ENCODE measurements around the gene ANKZF1. TPM values are rescaled to one million over a fixed set of nuclear protein-coding genes. Genes with fewer than 3 reads are reported as not detected.
"Not testable (repeated sequence)": the region's sequence is repeated elsewhere in the genome, so short reads cannot be mapped to it uniquely, and the experiment has no call there.

The ANKZF1 gene, protein sequence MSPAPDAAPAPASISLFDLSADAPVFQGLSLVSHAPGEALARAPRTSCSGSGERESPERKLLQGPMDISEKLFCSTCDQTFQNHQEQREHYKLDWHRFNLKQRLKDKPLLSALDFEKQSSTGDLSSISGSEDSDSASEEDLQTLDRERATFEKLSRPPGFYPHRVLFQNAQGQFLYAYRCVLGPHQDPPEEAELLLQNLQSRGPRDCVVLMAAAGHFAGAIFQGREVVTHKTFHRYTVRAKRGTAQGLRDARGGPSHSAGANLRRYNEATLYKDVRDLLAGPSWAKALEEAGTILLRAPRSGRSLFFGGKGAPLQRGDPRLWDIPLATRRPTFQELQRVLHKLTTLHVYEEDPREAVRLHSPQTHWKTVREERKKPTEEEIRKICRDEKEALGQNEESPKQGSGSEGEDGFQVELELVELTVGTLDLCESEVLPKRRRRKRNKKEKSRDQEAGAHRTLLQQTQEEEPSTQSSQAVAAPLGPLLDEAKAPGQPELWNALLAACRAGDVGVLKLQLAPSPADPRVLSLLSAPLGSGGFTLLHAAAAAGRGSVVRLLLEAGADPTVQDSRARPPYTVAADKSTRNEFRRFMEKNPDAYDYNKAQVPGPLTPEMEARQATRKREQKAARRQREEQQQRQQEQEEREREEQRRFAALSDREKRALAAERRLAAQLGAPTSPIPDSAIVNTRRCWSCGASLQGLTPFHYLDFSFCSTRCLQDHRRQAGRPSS
- total RNA-seq = 34.2 TPM

DNA sequence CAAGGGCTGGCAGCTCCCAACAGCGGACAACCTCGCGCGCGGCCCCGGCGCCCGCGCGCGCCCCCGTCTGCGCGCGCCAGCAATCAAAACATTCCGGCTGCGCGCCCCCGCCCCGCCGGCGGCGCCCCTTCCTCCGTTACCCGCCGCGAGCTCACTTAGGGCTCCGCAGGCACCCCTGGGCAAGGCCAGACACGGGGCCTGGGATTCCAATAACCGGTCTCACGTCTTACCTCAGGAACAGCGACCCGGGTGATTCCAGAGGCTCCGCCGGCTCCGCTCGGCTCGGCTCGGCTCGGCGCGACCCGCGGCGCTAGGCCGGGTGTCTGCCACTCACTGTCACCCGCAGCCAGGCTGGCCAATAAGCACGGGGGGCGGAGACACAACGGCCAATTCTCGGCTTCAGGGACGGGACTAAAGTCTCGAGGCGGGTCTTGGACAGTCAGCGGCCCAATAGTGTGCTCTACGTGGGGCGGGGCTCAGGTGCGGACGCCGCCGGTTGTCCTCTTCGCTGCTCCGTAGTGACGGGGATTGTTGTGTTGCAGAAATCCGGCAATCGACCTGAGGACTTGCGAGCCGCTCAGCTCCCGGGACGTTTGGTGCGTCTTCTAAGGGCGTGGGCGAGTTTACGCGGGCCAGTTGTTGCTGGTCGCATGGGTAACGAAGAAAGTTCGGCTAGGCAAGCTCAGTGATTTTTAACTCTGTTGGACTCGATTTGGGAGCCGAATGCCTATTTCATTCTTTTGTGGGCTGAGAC is at the start of gene ANKZF1, which contains the start of gene ATG9A:
Gene ANKZF1, plus strand, starts transcription at position 502 of the 754 bp plus-strand sequence. CDS start 452 bp downstream, outside the sequence.
Gene ATG9A, minus strand, starts transcription at position 332 of the 754 bp plus-strand sequence. CDS start 1,612 bp downstream, outside the sequence.
- DNase-seq (ENCODE audit: low spot score in 2 of 2) (peak; percentile 98 to 99), FAIRE-seq (peak; percentile 57)

DNA sequence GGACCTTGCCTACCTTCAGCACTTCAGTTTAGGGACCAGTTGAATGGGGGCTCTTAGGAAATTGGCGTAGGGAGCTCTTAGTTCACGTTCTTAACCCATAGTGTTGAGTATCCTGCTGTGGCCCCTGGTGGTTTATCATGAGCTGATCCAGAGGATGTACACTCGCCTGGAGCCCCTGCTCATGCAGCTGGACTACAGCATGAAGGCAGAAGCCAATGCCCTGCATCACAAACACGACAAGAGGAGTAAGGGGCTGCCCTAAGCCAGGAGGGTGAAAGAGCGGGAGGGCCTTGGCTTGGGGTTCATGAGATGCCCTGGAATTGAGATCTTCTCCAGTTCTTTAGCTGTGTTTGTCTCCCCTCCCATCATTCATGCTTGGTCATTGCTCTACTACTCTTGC is 48.6 kb upstream of the ANKZF1 start:
- no peak for DNase-seq (ENCODE audit: low spot score in 2 of 2)
- no peak for FAIRE-seq

DNA sequence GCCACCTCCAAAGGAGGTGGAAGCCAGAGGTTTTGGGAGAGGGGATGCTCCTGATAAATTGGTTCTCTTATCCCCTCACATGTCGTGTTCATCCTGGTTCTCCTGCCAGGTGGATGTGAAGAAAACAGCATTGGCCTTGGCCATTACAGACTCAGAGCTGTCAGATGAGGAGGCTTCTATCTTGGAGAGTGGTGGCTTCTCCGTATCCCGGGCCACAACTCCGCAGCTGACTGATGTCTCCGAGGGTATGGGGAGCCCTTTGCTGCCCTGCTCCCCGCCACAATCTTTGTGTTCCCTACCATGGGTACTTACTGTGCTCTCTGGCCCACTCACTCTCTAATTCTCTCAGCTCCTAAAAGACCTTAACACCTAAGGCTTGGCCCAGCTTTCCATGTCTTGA is 48.1 kb upstream of the ANKZF1 start:
- no peak for FAIRE-seq

DNA sequence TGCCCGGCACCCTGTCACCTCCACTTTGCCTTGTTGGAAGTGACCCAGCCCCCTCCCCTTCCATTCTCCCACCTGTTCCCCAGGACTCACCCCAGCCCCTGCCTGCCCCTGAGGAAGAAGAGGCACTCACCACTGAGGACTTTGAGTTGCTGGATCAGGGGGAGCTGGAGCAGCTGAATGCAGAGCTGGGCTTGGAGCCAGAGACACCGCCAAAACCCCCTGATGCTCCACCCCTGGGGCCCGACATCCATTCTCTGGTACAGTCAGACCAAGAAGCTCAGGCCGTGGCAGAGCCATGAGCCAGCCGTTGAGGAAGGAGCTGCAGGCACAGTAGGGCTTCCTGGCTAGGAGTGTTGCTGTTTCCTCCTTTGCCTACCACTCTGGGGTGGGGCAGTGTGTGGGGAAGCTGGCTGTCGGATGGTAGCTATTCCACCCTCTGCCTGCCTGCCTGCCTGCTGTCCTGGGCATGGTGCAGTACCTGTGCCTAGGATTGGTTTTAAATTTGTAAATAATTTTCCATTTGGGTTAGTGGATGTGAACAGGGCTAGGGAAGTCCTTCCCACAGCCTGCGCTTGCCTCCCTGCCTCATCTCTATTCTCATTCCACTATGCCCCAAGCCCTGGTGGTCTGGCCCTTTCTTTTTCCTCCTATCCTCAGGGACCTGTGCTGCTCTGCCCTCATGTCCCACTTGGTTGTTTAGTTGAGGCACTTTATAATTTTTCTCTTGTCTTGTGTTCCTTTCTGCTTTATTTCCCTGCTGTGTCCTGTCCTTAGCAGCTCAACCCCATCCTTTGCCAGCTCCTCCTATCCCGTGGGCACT is 47.1 kb upstream of the ANKZF1 start:
- no peak for FAIRE-seq
- no peak for DNase-seq (ENCODE audit: low spot score in 2 of 2)

More for the DNA sequence above, 48.1 kb upstream of the ANKZF1 start:
- no peak for DNase-seq (ENCODE audit: low spot score in 2 of 2)

DNA sequence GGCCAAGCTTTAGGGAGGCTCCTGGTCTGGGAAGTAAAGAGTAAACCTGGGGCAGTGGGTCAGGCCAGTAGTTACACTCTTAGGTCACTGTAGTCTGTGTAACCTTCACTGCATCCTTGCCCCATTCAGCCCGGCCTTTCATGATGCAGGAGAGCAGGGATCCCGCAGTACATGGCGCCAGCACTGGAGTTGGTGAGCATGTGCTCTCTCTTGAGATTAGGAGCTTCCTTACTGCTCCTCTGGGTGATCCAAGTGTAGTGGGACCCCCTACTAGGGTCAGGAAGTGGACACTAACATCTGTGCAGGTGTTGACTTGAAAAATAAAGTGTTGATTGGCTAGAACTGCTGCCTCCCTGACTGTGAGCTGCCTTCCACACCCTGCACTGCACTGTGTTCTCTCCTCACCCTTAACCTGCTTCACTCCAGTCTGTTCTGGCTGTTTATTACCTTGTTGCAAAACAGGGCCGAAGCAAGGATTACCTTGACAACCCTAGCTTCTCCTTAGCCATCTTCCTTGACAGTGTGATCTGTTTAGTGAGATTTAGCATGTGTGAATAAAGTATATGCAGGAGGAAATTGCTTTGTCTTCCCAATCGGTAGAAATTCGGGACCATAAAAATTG is 46.3 kb upstream of the ANKZF1 start:
- no peak for FAIRE-seq
- no peak for DNase-seq (ENCODE audit: low spot score in 2 of 2)

DNA sequence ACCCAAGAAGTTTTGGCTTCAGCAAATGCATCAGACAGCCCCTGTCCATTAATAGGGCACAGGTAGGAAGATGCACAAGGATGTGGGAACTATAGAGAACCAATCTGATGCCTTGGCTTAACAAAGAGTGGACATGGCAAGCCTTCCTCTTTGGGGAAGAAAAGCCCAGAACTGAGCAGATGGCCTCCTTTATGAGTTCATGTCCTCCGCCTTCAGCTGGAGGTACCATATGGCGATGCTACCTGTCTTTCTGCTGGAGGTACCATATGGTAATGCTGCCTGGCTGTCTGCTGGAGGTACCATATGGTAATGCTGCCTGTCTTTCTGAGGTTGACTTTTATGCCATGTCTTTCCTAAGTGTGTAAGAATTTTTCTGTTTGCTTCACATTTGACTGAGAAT is 45.5 kb upstream of the ANKZF1 start:
- no peak for DNase-seq (ENCODE audit: low spot score in 2 of 2)
- FAIRE-seq = no peak

DNA sequence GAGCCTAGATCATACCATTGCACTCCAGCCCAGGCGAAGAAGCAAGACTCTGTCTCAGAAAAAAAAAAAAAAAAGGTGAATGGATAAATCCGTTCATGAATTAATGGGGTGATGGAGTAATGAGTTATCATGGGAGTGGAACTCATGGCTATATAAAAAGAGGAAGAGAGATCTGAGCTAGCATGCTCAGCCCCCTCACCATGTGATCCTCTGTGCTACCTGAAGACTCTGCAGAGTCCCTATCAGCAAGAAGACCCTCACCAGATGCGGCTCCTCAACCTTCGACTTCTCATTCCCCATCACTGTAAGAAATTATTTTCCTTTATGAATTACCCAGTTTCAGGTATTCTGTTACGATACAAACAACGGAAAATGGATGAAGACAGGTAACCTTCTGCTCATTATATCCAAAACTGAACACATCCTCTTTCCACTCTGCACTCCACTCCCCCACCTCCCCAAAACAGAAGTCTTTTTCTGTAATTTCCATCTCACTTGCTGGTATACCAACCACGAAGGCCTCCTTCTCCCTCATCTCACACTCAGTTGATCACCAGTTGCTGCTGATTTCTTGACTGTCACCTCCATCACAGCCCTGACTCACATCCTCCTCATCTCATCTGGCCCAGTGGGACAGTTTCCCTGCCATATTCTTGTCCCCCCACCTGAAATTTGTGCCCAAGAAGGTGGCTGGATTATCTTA is 42.7 kb upstream of the ANKZF1 start:
- no peak for FAIRE-seq

DNA sequence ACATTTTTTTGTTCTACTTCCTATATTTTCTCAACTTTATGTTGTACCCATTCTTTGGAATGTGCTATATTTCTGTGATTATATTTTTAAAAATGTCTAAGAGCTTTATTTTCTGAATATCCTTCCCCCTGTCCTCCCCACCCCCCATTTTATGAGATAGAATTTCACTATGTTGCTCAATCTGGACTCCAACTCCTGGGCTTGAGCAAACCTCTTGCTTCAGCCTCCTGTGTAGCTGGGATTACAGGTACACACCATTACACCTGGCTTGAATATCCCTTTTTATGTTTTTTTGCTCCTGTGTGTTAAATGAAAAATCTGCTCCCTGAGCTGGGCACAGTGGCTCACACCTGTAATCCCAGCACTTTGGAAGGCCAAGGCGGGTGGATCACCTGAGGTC is 32.2 kb upstream of the ANKZF1 start:
- DNase-seq (ENCODE audit: low spot score in 2 of 2) (no peak), FAIRE-seq (no peak)

More for the DNA sequence above, 42.7 kb upstream of the ANKZF1 start:
- no peak for DNase-seq (ENCODE audit: low spot score in 2 of 2)

DNA sequence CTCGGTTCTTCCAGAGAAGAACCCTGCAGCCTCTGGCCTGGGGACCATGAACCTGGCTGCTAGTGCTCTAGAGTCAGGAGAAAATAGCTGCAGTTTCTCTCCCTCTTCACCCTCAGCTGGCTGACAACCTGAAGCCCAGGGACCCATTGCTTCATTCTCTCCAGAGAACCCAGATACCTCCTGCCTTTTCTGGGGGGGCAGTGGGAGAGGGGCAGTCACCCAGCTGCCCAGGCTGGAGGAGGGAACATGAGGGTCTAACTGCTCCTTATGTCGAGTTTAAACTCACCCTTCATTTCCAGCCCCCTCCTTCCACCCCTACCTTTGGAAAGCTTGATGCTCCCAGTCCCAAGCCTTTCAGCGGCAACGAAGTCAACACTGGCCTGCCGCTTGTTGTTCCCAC is 30.6 kb upstream of the ANKZF1 start:
- DNase-seq (ENCODE audit: low spot score in 2 of 2) = no peak

DNA sequence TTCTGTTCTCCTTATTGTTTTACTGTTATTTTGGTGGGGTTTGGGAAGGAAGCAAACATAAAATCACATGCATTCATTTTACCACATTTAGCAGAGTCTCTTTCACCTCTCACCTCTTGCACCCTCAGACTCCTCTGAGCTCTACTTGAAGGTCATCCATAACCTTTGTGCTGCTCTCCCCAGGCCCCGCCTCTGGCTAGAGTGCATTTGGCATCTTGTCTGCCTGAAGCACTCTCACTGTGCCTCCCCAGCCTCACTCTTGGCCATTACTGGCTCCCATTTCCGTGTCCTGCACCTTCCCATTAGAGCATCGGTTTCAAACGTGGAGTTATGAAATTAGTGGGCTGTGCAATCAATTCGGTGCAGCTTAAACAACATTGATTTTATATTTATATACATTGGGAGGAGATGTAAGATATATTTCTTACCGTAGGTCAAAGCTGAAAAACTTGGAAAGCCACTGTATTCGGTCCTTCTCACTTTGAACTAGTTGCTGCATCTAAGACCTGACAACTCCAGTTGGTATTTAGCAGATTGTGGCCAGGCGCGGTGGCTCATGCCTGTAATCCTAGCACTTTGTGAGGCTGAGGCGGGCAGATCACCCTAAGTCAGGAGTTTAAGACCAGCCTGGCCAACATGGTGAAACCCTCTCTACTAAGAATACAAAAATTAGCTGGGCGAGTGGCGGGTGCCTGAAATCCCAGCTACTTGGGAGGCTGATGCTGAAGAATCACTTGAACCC is 30.0 kb upstream of the ANKZF1 start:
- no peak for DNase-seq (ENCODE audit: low spot score in 2 of 2)
- no peak for FAIRE-seq

More for the DNA sequence above, 30.6 kb upstream of the ANKZF1 start:
- no peak for FAIRE-seq

DNA sequence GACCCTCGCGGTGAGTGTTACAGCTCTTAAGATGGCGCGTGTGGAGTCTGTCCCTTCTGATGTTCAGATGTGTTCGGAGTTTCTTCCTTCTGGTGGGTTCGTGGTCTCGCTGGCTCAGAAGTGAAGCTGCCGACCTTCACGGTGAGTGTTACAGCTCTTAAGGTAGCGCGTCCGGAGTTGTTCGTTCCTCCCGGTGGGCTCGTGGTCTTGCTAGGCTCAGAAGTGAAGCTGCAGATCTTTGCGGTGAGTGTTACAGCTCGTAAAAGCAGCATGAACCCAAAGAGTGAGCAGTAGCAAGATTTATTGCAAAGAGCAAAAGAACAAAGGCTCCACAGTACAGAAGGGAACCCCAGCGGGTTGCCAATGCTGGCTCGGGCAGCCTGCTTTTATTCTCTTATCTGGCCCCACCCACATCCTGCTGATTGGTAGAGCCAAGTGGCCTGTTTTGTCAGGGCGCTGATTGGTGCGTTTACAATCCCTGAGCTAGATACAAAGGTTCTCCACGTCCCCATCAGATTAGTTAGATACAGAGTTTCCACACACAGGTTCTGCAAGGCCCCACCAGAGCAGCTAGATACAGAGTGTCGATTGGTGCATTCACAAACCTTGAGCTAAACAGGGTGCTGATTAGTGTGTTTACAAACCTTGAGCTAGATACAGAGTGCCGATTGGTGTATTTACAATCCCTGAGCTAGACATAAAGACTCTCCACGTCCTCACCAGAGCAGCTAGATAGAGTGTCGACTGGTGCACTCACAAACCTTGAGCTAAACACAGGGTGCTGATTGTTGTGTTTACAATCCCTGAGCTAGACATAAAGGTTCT is 28.9 kb upstream of the ANKZF1 start:
- FAIRE-seq; DNase-seq (ENCODE audit: low spot score in 2 of 2): not testable (repeated sequence)

DNA sequence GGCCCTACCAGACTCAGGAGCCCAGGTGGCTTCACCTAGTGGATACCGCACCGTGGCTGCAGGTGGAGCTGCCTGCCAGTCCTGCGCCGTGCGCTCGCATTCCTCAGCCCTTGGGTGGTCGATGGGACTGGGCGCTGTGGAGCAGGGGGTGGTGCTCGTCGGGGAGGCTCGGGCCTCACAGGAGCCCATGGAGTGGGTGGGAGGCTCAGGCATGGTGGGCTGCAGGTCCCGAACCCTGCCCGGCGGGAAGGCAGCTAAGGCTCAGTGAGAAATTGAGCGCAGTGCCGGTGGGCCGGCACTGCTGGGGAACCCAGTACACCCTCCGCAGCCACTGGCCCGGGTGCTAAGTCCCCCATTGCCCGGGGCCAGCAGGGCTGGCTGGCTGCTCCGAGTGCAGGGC is 28.3 kb upstream of the ANKZF1 start:
- not testable (repeated sequence) for DNase-seq (ENCODE audit: low spot score in 2 of 2); FAIRE-seq

DNA sequence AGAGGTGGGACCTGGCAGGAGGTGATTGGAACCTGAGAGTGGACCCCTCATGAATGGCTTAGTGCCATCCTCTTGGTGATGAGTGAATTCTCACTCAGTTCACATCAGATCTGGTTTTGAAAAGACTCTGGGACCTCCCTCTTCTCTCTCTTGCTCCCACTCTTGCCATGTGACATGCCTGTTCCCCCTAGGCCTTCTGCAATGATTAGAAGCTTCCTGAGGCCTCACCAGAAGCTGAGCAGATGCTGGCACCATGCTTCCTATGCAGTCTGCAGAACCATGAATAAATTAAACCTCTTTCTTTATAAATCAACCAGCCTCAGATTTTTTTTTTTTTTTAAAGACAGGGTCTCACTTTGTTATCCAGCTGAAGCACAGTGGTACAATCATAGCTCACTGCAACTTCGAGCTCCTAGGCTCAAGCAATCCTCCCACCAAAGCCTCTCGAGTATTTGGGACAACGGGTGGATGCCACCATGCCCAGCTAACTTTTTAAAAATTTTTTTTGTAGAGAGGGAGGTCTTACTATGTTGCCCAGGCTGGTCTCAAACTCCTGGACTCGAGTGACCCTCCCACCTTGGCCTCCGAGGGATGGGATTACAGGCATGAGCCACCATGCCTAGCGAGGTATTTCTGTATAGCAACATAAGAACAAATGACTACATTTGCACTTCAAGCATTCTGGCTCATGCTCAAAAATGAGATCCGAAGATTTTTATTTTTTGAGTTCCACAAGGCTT is 25.0 kb upstream of the ANKZF1 start:
- FAIRE-seq (no peak), DNase-seq (ENCODE audit: low spot score in 2 of 2) (no peak)

DNA sequence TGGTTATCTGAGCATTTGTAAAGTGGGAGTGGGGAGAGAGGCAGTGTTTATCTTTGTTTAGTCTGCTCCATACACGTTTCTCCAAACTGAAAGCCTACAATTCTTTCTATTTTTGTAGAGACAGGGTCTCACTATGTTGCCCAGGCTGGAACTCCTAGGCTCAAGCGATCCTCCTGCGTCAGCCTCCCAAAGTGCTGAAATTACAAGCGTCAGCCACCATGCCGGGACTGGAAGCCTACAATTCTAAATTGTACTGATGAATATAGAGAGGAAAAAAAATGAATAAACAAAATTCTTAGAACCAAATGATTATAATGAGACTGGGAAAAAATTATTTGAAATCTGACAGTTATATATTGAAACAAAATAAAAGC is 24.5 kb upstream of the ANKZF1 start:
- no peak for FAIRE-seq

DNA sequence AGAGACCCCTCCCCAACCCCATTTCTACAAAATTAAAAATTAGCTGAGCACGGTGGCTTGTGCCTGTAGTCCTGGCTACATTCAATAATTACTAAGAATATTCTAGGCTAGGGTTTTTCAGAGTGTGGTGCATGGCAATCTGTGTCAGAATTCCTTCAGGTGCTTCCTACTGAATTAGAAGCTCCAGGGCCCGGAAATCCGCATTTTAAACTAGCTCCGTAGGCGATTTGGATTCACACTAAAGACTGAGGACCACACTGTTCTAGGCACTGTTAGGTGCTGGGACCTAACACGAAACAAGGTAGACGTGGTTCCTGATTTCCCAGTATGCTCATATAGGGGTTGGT is 23.7 kb upstream of the ANKZF1 start:
- no peak for DNase-seq (ENCODE audit: low spot score in 2 of 2)
- no peak for FAIRE-seq

More for the DNA sequence above, 24.5 kb upstream of the ANKZF1 start:
- DNase-seq (ENCODE audit: low spot score in 2 of 2) = no peak

DNA sequence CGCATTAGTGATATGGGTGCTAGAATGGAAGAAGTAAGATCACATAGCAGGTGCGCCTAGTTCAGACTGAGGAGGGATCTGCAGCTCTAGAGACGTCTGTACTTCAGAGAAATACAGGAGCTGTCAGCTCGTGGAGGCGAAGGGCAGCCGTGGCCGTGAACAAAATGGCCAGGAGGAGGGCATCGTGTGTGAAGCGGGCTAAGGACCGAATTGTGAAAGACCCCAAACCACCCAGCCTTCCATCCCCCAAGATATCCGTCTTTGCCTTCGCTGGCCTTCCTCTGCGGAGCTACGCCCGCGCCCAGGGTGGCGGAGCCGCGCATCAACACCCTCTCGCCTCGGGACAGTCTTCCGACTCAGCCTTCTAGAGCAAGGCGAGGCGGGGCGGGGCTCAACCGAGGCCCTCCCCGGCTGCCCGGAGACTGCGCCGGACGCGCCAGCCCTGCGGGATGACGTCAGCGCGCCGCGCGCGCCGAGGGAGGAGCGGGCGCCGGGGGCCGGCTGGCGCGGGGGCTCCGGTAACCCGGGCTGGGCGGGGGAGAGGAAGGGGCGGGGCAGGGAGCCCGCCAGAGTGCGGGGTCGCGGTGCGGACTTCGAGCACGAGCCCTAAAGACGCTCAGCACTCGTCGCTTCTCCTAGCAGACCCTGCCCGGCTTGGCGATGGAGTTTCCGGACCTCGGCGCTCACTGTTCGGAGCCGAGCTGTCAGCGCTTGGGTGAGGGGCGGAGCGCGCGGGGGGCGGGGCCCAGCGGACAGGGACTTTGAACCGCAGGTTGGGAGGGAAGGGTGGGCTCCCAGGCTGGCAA is 23.1 kb upstream of the ANKZF1 start, which contains the start of gene ZFAND2B:
Gene ZFAND2B, plus strand, starts transcription at position 455 of the 806 bp plus-strand sequence. Its CDS starts 206 bp downstream, at position 661.
- DNase-seq (ENCODE audit: low spot score in 2 of 2) (peak; percentile 99), FAIRE-seq (no peak)

All from frontal cortex (tissue), 4 donors.